Measurements from ENCODE around the gene OR4E1.

DNA sequence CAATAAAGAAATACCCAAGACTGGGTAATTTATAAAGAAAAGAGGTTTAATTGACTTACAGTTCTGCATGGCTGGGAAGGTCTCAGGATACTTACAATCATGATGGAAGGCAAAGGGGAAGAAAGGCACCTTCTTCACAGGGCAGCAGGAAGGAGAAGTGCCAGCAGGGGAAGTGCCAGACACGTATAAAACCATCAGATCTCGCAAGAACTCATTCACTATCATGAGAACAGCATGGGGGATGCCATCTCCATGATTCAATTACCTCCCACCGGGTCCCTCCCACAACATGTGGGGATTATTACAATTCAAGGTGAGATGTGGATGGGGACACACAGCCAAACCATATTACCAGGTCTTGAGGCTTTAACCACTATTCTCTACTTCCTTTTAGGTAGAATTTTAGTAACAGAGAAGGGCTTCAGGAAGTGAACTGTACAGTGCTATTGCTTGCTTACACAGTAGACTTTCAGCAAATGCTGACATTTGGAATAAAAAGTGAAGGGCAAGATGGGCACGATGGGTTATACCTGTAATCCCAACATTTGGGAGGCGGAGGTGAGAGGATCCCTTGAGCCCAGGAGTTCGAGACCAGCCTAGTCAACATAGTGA, 40.8 kb upstream of the OR4E1 start:
- TF ChIP-seq, protein P1, sequence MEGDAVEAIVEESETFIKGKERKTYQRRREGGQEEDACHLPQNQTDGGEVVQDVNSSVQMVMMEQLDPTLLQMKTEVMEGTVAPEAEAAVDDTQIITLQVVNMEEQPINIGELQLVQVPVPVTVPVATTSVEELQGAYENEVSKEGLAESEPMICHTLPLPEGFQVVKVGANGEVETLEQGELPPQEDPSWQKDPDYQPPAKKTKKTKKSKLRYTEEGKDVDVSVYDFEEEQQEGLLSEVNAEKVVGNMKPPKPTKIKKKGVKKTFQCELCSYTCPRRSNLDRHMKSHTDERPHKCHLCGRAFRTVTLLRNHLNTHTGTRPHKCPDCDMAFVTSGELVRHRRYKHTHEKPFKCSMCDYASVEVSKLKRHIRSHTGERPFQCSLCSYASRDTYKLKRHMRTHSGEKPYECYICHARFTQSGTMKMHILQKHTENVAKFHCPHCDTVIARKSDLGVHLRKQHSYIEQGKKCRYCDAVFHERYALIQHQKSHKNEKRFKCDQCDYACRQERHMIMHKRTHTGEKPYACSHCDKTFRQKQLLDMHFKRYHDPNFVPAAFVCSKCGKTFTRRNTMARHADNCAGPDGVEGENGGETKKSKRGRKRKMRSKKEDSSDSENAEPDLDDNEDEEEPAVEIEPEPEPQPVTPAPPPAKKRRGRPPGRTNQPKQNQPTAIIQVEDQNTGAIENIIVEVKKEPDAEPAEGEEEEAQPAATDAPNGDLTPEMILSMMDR (IDR thresholded peaks at IDR 0.05): no peak
- TF ChIP-seq TP53 (CRISPR knock-in tag; IDR thresholded peaks at IDR 0.05): no peak
- TF ChIP-seq RARB (CRISPR knock-in tag; IDR thresholded peaks at IDR 0.05): no peak
- no peak for TF ChIP-seq SREBF2 (IDR thresholded peaks at IDR 0.05)
- TF ChIP-seq POLR2A (IDR thresholded peaks at IDR 0.05; ENCODE audit: low read length): no peak
- TF ChIP-seq ZFP36 (IDR thresholded peaks at IDR 0.05; ENCODE audit: borderline replicate concordance, partially characterized antibody): no peak
- TF ChIP-seq, protein P2, sequence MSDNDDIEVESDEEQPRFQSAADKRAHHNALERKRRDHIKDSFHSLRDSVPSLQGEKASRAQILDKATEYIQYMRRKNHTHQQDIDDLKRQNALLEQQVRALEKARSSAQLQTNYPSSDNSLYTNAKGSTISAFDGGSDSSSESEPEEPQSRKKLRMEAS (IDR thresholded peaks at IDR 0.05): no peak
- no peak for TF ChIP-seq RFX5 (IDR thresholded peaks at IDR 0.05)
- TF ChIP-seq, protein P3, sequence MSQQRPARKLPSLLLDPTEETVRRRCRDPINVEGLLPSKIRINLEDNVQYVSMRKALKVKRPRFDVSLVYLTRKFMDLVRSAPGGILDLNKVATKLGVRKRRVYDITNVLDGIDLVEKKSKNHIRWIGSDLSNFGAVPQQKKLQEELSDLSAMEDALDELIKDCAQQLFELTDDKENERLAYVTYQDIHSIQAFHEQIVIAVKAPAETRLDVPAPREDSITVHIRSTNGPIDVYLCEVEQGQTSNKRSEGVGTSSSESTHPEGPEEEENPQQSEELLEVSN (IDR thresholded peaks at IDR 0.05; ENCODE audit: borderline replicate concordance, low read depth): no peak
- no peak for TF ChIP-seq RCOR1 (IDR thresholded peaks at IDR 0.05; ENCODE audit: low read depth, low read length)
- TF ChIP-seq, protein P4, sequence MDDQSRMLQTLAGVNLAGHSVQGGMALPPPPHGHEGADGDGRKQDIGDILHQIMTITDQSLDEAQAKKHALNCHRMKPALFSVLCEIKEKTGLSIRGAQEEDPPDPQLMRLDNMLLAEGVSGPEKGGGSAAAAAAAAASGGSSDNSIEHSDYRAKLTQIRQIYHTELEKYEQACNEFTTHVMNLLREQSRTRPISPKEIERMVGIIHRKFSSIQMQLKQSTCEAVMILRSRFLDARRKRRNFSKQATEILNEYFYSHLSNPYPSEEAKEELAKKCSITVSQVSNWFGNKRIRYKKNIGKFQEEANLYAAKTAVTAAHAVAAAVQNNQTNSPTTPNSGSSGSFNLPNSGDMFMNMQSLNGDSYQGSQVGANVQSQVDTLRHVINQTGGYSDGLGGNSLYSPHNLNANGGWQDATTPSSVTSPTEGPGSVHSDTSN (IDR thresholded peaks at IDR 0.05): no peak
- no peak for TF ChIP-seq MAFK (IDR thresholded peaks at IDR 0.05; ENCODE audit: partially characterized antibody)
- TF ChIP-seq SMC3 (IDR thresholded peaks at IDR 0.05): no peak
- TF ChIP-seq, protein P5, sequence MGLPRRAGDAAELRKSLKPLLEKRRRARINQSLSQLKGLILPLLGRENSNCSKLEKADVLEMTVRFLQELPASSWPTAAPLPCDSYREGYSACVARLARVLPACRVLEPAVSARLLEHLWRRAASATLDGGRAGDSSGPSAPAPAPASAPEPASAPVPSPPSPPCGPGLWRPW (IDR thresholded peaks at IDR 0.05): no peak

All from A549 (cell line).